Measurements from ENCODE around the gene GFER.
A peak's percentile ranks its signal among the peaks of the same experiment; 100 is the strongest.
"Not testable (repeated sequence)": the region's sequence is repeated elsewhere in the genome, so short reads cannot be mapped to it uniquely, and the experiment has no call there.

Gene GFER

GRCh38 chr16:2005646-2006045, 21.7 kb downstream of the GFER start:
- no peak for DNase-seq (ENCODE audit: low read depth)

GRCh38 chr16:2006317-2006716, 22.3 kb downstream of the GFER start:
- no peak for DNase-seq (ENCODE audit: low read depth)

GRCh38 chr16:2007081-2007836, 23.3 kb downstream of the GFER start:
- no peak for DNase-seq (ENCODE audit: low read depth)

- DNase-seq (ENCODE audit: low read depth), result no peak
Observed at GRCh38 chr16:2008009-2008526, 24.1 kb downstream of the GFER start.

- no peak for DNase-seq (ENCODE audit: low read depth)
Observed at GRCh38 chr16:2008631-2009163, 24.7 kb downstream of the GFER start.

GRCh38 chr16:2009164-2009711, 25.2 kb downstream of the GFER start:
- DNase-seq (ENCODE audit: low read depth), result no peak

- peak; percentile 47 for DNase-seq (ENCODE audit: low read depth)
Observed at GRCh38 chr16:2009791-2010510, 26.0 kb downstream of the GFER start, which contains the start of gene ZNF598. Gene ZNF598 (minus strand): TSS chr16:2009821.

- DNase-seq (ENCODE audit: low read depth), result not testable (repeated sequence)
Observed at GRCh38 chr16:2011726-2012125, 27.7 kb downstream of the GFER start.

- DNase-seq (ENCODE audit: low read depth), result no peak
Observed at GRCh38 chr16:2013527-2013926, 29.5 kb downstream of the GFER start.

GRCh38 chr16:2015117-2015946, 31.3 kb downstream of the GFER start:
- DNase-seq (ENCODE audit: low read depth), result no peak

- DNase-seq (ENCODE audit: low read depth), result no peak
Observed at GRCh38 chr16:2015947-2016208, 31.9 kb downstream of the GFER start.

GRCh38 chr16:2016407-2016922, 32.5 kb downstream of the GFER start:
- DNase-seq (ENCODE audit: low read depth), result no peak

GRCh38 chr16:2019518-2019920, 35.5 kb downstream of the GFER start, which contains the start of gene NPW:
Gene NPW (plus strand): TSS chr16:2019785.
- no peak for DNase-seq (ENCODE audit: low read depth)

- DNase-seq (ENCODE audit: low read depth), result no peak
Observed at GRCh38 chr16:2019921-2020831, 36.2 kb downstream of the GFER start.

GRCh38 chr16:2022723-2023091, 38.7 kb downstream of the GFER start:
- no peak for DNase-seq (ENCODE audit: low read depth)

GRCh38 chr16:2023092-2024031, 39.4 kb downstream of the GFER start:
- peak; percentile 64 for DNase-seq (ENCODE audit: low read depth)

- no peak for DNase-seq (ENCODE audit: low read depth)
Observed at GRCh38 chr16:2024032-2024420, 40.0 kb downstream of the GFER start.

- no peak for DNase-seq (ENCODE audit: low read depth)
Observed at GRCh38 chr16:2025251-2025650, 41.3 kb downstream of the GFER start.

GRCh38 chr16:2025878-2026460, 42.0 kb downstream of the GFER start:
- DNase-seq (ENCODE audit: low read depth), result no peak
